HG03045 (cell line): ENCODE data around the gene MMGT1.
A peak's percentile ranks its signal among the peaks of the same experiment; 100 is the strongest.

Experiments used
- ATAC-seq: cut with Tn5 transposase; IDR thresholded peaks from one replicate; pipeline ENCODE4 v1.9.1; 2021; ENCODE audit warnings: mild to moderate bottlenecking, moderate library complexity; ENCODE audit not compliant: unreplicated experiment

MMGT1 gene

DNA sequence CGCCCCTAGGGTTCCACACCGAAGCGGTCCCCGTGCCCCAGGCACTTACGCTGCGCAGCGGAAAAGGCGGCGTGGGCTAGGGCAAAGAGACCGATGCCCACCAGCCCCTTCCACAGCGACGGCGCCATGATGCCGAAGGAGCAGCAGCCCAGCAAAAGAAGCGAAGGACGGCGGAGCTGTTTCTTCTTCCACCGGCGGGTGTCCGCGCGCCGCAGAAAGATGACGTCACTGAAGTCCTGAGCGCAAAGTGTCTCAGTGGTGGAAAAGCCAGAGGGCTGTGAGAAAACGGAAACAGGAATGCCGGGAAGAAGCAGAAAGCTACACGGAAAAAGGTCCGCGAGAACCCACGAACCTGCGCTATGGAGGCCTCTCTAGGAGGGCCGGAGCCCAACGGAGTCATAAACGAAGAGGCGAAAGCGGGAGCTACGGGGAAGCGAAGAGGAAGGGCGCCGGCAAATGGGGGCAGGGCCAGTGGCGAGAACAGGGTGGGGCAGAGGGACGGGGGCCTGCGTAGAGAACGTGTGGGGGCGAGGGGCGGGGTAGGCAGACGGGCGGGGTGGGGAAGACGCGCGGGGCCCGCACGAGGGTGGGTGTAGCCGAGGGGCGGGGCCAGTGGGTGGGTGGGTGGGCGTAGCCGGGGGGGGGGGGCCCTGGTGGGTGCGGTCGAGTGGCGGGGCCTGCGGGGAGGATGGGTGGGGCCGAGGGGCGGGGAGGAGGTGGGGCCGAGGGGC lies at the start of gene MMGT1:
Gene MMGT1, minus strand, starts transcription at position 441 of the 731 bp plus-strand sequence. Its CDS starts 313 bp downstream, at position 128.
- ATAC-seq: peak; percentile 84

DNA sequence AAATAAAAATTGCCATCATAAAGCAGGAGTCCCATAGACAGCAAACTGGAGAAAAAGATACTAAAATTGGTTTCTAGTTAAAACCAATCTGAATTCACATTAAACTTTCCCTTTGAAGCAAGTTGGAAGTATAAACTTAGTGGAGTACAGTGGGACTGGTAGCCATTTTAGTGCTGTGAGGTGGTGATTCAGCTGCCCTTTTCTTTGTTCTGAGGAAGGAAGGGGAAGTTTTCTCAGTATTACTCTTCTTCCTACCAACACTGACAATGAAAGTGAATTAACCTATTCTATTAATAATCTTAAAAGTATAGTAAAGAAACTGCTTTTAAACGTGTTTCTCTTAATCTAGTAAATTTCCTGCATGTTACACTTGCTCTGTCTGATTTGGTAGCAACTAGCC lies 48.1 kb upstream of the MMGT1 start:
- no peak for ATAC-seq

DNA sequence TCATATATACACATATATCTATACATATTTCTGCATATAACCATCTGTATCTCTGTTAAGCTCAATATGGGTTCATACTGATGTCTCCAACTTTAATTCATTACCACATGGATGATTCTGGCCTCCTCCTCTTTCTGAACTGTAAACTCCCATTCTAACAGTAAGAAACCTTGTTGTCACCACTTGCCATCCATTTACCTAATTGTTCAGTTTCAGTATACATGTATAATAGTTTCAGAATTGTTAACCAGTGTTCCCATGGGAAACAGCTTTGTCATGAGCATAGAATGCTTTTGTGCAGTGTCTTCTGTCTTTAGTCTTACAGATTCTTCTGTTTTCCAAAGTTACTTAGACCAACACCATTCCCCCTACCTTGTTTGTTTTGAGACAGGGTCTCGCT lies 47.4 kb upstream of the MMGT1 start:
- ATAC-seq: peak; percentile 66

DNA sequence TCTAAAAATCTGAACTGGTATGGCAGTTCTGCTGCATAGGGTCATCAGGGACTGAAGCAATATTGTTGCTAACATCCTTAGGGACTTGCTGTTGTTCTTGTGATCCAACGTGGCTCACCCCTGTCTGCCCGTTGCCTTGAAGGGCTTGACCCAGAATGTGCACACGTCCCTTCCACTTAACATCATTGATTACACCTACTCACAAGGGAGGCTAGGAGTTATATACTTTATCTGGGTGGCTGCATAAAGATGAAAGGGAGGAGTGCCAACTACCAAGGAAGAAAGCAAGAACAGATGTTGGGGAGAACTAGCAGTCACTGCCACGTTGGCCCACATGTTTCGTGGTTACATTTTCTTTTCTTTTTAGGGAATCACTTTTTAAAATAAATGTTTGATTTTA lies 45.4 kb upstream of the MMGT1 start:
- no peak for ATAC-seq

DNA sequence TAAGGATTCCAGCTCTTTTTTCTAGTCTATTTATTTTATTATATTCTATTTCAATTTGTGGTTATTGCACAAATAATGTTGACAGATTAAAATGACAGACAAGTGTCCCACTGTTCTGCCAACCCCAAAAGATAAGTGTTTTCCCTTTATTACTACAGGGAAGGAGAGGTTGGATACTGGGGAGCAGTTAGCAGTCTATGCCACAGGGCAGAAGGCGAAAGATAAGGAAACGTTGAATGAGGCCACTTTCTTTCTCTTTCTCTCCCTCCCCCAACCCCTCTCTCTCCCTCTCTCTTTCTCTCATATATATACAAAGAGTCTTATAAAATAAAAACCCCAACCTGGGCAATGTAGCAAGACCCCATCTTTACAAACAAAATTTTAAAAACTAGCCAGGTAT lies 43.1 kb upstream of the MMGT1 start:
- ATAC-seq: no peak

DNA sequence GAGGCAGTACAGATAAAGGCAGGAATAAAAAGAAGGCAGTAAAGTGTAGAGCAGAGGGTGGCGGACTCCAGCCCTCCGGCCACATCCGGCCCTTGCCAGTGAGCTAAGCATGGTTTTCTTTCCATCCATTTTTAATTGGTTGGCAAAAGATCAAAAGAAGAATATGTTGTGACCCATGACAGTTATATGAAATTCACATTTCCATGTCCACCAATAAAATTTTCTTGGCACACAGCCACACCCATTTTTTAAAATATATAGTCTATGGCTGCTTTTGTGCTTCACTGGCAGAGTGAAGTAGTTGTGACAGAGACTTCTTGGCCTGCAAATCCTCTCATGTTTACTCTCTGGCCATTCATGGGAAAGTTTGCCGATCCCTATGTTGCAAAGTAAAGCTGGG lies 41.2 kb upstream of the MMGT1 start:
- no peak for ATAC-seq

DNA sequence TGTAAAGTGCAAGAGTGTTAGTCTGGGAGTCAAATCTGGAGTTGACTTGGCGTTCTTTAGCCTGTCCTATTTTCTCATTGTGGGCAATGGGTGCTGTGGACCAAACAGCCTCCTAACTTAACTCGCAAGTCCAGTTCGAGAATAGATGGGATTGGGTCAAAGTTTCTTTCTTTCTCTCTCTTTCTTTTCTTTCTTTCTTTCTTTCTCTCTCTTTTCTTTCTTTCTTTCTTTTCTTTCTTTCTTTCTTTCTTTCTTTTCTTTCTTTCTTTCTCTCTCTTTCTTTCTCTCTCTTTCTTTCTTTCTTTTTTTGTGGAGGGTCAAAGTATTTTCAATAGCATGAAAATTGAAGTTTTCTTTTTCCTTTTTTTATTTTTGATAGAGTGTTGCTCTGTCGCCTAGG lies 14.5 kb upstream of the MMGT1 start:
- ATAC-seq: no peak

DNA sequence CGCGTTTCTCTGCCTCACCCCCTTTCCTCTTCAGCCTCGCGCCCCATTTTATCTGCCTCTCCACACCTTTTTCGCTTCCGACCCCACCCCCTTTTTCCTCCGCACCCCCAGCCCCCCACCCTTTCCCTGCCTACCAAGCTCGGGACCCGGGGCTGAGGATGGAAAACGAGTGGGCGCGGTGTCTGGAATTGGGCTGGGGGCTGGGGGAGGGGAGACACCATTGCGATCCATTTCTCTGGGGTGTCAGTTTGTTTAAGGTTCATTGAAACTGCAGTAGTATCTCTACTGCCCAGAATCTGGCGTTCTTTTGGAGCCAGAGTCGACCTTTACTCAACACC lies 12.2 kb upstream of the MMGT1 start:
- ATAC-seq: no peak

DNA sequence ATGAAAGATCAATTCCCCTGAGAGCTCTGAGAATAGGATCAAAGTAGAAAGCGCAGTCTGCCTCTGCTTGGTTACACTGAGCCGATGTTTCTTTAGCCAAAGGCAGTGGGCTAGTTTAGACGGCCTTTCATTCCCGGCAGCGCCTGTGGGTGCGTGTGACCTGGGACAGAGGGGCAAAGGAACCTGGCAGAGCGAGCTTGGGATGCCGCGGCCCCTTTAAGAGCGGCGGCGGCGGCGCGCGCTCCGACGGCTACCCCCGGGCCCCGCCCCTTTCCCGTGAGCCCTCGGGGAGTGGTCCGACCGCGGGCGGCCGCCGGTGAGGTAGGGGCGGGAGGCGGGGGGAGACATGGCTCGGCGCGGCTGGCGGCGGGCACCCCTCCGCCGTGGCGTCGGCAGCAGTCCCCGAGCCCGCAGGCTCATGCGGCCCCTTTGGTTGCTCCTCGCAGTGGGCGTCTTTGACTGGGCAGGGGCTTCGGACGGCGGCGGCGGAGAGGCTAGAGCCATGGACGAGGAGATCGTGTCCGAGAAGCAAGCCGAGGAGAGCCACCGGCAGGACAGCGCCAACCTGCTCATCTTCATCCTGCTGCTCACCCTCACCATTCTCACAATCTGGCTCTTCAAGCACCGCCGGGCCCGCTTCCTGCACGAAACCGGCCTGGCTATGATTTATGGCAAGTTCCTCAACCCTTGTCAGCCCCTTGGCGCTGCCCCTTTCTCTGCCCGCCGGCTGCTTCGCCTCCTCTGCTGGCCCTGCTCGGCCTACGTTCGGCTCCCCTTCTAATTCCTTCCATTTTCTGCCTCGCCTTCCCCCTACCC lies 11.6 kb upstream of the MMGT1 start, which contains the start of gene SLC9A6:
Gene SLC9A6, plus strand, starts transcription at position 279 of the 816 bp plus-strand sequence. Its CDS starts 224 bp downstream, at position 503.
- ATAC-seq: peak; percentile 95

DNA sequence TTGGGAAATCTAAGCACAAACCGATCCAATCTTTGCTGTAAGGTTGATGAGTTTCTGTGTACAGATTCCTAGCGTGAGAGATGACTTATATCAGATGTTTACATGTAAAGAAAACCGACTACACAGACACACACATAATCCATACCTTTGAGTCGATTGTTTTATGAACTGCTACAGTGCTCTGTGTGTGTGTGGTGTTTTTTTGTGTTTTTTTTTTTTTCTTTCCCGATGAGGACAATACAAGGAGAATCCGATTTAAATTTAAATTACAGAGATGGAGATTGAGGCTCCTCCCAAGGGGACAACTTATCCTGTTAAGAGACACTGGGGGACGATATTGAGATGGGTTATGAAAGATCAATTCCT lies 11.0 kb upstream of the MMGT1 start:
- peak; percentile 13 for ATAC-seq

DNA sequence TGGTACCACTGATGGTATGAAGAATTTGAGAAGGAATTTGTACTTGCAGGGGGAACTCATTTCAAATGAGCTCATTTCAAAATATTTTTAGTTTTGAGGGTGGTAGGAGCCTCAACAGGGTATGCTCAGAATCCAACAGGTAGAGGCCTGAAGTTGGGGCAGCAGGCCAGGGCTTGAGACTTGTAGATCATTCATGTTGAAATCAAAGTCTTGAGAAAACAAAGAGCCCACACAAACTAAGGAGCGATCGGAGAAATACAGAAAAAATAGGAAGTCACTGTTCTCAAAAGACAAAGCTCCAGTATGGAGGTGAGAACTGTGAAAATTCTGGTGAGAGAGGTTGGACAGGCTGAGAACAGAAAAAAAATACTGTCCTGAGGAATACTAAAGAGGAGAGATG lies 10.5 kb upstream of the MMGT1 start:
- ATAC-seq: no peak

DNA sequence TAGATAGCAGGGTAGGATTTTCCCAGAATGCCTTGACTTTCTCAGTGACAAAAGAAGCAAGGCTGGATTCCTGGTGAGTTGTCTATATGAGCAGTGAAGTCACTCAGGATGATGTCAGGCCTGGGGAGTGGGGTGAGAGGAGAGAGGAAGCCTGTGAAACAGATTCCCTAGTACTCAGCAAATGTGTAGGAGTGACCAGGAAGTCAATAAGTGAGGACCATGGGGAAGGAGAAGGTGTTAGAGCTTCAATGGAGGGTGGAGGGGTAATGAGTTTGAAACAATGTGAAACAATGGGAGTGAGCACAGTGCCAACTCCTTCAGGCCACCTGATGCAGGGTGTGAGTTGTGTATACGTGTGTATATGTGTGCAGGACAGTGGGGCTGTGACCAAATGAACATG lies 9.1 kb upstream of the MMGT1 start:
- no peak for ATAC-seq

DNA sequence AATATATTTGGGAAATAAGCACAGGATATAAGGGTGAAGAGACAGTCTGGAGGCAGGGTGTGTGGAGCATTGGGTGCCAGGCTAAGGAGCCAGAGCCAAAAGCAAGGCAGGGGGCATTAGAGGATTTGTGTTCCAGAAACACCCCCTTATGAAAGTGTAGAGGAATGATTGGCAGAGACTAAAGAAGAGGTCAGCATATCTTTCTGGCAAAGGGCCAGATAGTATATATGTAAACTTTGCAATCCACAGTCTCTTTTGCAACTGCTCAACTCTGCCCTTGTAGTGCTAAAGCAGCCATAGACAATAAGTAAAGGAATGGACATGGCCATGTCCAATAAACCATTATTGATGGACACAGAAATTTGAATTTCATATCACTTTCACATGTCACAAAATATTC lies 7.9 kb upstream of the MMGT1 start:
- ATAC-seq: no peak

DNA sequence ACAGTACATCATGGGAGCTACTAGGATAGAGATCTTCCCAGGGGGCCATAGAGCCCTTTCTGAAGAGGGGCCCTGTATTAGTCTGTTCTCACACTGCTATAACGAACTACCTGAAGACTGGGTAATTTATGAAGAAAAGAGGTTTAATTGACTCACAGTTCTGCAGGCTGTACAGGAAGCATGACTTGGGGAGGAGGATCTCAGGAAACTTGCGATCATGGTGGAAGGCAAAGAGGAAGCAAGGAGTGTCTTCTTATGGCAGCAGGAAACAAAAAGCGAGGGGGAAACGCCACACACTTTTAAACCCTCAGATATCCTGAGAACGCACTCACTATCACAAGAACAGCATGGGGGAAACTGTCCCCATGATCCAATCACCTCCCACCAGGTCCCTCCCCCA lies 7.2 kb upstream of the MMGT1 start:
- no peak for ATAC-seq

DNA sequence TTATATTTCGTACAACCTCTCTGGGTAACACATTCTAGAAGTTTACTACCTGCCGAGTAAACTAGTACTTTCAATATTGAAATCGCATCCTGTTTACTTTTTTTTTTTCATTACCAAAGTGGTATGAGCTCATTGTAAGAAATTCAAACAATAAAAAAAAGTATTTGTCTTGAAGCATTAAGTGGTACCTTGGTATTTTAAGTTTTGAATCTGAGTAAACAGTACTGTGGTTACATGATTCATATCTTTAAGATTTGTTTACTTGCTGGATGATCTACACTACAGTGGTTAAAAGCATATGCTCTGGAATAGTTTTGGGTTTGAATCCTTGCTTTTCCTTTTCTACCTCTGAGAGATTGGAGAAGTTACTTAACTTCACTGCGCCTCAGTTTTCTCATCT lies 3.8 kb upstream of the MMGT1 start:
- ATAC-seq: no peak

DNA sequence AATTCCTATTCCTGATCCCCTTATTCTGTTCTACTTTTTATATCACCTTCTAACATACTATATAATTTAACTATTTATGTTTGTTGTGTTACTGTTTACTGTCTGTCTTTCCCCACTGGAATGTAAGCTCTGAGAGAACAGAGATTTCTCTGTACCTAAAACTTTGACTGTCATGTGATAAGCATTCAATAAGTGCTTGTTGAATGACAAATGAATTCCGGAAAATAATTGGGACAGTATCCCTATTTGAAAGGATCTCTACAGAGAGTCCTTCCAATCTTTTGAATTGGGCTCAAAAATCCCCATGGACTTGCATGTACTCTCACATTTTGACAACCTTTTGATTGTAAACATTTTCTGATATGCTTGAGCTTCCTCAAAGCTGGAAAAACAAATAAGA lies 1.6 kb upstream of the MMGT1 start:
- ATAC-seq: no peak

DNA sequence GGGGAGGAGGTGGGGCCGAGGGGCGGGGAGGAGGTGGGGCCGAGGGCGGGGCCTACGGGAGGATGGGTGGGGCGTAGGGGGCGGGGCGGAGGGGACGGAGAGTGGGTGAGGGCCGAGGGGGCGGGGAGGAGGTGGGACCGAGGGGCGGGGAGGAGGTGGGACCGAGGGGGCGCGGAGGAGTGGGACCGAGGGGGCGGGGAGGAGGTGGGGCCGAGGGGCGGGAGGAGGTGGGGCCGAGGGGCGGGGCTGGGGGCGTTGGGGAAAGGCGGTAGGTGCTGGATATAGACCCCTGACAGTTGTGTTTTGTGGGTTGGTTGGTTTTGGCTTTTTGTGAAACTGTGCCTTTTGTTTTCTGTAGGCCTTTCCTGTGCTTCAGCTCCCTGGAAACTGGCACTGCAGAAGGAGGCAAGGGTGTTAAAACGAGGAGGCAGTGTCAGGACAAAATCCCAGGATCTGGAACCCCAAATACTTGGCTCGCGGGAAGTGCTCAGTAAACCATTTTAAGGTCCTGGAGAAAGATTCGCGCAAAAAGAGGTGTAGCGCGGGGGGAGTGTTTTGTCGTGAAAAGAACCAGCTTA lies 580 bp upstream of the MMGT1 start:
- ATAC-seq: no peak

DNA sequence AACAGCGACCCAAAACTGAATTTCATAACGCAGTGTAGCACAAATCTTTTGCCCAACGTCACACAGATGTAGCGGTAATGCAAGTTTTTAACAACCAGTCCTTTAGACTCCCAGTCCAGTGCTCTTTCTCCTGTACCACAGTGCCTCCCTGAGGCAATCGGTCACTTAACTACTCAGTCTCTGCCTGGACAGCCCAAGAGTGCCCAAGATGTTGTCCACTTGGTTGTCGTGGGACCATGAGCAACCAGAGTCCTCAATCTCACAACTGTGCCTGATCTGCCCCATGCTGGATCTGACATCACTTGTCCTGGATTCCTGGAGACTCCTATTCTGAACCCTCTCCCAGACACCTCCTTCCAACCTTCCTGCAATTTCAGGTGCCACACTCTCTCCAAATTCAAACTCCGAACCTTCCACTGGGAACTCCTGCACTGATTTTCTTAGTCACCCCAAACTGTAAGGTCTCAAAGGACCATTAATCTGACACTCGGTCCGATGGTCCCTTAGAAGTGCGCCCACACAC lies 702 bp downstream of the MMGT1 start:
- ATAC-seq: peak; percentile 38

DNA sequence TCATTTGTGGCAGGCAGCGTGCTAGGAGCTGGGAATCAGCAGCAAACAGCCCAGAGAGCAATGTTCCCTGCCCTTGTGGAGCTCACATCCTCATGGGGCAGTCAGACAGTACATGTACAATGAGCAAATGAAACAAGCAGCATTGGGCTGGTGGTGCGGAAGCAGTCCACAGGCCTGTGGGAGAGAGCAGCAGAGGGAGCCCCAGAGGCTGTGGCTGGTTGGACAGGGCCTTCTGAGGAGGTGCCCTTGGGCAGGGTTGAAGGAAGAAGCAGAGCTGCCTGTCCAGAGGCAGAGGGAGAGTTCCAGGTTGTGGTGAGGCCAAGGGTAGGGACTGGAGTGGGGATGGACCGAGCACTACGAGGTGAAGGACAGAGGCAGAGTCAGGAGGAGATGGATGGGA lies 22.5 kb downstream of the MMGT1 start:
- ATAC-seq: no peak

DNA sequence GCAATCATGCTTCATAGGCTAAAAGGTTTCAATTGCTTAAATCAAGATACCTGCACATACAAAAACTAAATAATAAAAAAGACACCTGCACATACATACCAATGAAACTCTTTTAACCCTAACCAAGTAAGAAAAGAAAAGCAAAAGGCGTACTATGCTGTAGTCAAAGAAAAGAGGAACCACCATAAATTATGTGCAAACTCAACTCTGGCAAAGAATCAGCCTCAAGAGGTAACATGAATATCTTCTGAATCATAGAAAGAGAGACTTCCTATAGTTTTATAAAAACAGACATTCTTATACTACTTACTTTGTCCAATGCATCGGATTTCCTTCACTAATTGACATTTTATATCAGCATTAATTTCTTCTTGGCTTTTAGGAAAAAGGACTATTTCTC lies 29.3 kb downstream of the MMGT1 start:
- ATAC-seq: no peak

DNA sequence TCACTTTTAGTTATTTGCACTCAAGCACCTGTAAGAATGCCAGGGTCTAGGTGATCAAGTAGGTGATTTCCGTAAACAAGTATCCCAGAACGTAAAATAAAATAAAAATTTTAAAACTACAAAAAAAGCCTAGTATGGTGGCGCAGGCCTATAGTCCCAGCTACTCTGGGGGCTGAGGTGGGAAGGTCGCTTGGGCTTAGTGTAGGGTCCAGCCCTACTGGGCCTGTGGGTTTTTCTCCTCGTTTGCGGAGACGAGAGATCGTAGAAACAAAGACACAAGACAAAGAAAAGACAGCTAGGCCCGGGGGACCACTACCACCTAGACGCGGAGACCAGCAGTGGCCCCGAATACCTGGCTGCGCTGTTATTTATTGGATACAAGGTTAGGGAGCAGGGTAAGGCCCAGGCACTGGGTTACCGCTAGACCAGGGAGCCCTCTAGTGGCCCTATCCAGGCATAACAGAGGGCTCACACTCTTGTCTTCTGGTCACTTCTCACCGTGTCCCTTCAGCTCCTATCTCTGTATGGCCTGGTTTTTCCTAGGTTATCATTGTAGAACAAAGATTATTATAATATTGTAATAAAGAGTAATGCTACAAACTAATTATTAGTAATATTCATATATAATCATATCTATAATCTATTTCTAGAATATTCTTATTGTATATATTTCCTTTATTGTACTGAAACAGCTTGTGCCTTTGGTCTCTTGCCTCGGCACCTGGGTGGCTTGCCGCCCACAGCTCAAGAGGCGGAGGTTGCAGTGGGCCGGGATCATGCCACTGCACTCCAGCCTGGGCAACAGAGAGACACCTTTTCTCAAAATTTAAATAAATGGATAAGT lies 41.9 kb downstream of the MMGT1 start:
- no peak for ATAC-seq
